Body of pancreas (tissue), 4 donors: ENCODE data around the gene PTPN5. TPM values are rescaled to one million over a fixed set of nuclear protein-coding genes. Genes with fewer than 3 reads are reported as not detected.

Experiments
- ATAC-seq: fragments of 150-250 bp; one replicate; pipeline ENCODE4 v1.9.1; 2016
- DNase-seq, 4 donors: peaks; one replicate each; pipeline ENCODE4 v3.0.0-alpha.2; 2019
- H3K27ac ChIP-seq, 4 donors: fragments of 200-600 bp; sonication (generic); 1 replicate in 3 of 4; 2 replicates in 1 of 4; pipeline versions ENCODE4 v1.5.1 to v1.6.1; 2016 to 2019; ENCODE audit warnings: mild to moderate bottlenecking in 1 of 4, mixed read lengths in 1 of 4, moderate library complexity in 1 of 4
- H3K27me3 ChIP-seq, 2 donors: fragments of 200-600 bp; sonication (generic); one replicate each; pipeline ENCODE4 v1.6.0; 2016; ENCODE audit warnings: mild to moderate bottlenecking in 1 of 2
- H3K36me3 ChIP-seq, 2 donors: fragments of 200-600 bp; sonication (generic); replicated peaks in 1 of 2; 2 replicates each; pipeline ENCODE4 v1.5.1; 2016; ENCODE audit warnings: low read depth in 2 of 2; ENCODE audit not compliant: insufficient read depth in 1 of 2
- H3K4me1 ChIP-seq: fragments of 200-600 bp; sonication (generic); one replicate; pipeline ENCODE4 v1.6.0; 2016
- H3K4me3 ChIP-seq, 2 donors: fragments of 200-600 bp; sonication (generic); 1 replicate in 1 of 2; 2 replicates in 1 of 2; pipeline ENCODE4 v1.5.1; 2016 to 2019
- H3K9me3 ChIP-seq, 3 donors: fragments of 200-600 bp; sonication (generic); 1 replicate in 2 of 3; 2 replicates in 1 of 3; pipeline ENCODE4 v1.5.1; 2016
- POLR2A ChIP-seq, 3 donors: fragments of 450-650 bp; IDR thresholded peaks; one replicate each; pipeline ENCODE4 v1.6.1; 2016; ENCODE audit warnings: antibody characterized with exemption in 3 of 3, mild to moderate bottlenecking in 2 of 3
- WGBS, 2 donors: methylation state at CpG; one replicate each; pipeline ENCODE4 v1.1.5; 2017; 5-methylcytosine and 5-hydroxymethylcytosine counted together
- intact Hi-C: fragments of 100-400 bp; cut with DNase I; formaldehyde crosslinking; loops from one replicate; pipeline ENCODE4 v1.15.1; 2023
- total RNA-seq, 2 donors: library from RNA; depleted of rRNA; stranded (reverse); fragments of >200 nt; gene quantifications; one replicate each; pipeline ENCODE4 v1.1.0, GENCODE V29; 2016
- TF ChIP-seq, protein P1 (sequence below), 7 experiments: fragments of 450-650 bp in 4 of 7; fragments of 200-600 bp in 3 of 7; sonication (generic) in 3 of 7; IDR thresholded peaks; one replicate each; pipeline ENCODE4 v1.5.1; 2016 to 2019; ENCODE audit warnings: antibody characterized with exemption in 7 of 7

The PTPN5 gene
- total RNA-seq, 2 donors from 2014 or later = 0.26 TPM; not detected in 1

DNA sequence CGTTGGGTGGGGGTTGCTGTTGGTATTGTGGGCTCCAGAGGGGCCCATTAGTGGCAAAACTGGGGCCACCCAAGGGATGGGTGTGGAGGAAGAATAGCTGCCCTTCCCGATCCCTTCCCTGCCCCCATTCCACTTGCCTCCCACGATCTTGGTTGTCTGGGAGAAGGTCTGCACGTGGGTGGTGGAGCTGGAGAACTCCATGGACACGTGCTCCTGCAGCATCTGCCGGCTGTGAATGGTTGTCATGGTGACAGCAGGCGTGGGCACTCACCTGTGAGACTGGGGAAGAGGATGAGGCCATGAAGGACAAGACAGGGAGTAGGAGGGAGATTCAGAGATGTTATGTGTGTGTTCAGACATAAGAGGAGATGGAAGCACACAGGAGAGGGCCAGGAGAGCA lies 67.6 kb downstream of the PTPN5 start:
- ATAC-seq (no peak), DNase-seq (peak in 3 of 4 donors; percentile 37 to 49 (median 48))
- intact Hi-C loops = no loop called here
- Histone ChIP-seq H3K9me3 (no peaks in the 10 kb centered on the region), H3K4me1 (peaks cover 14% of the 10 kb centered on the region), H3K36me3 (no peaks in the 10 kb centered on the region), H3K27ac (no peak overlapping the region), H3K27me3 (no peaks in the 10 kb centered on the region), H3K4me3 (no peak overlapping the region)
- no peak for TF ChIP-seq POLR2A (IDR thresholded peaks at IDR 0.05)
- TF ChIP-seq, protein P1, sequence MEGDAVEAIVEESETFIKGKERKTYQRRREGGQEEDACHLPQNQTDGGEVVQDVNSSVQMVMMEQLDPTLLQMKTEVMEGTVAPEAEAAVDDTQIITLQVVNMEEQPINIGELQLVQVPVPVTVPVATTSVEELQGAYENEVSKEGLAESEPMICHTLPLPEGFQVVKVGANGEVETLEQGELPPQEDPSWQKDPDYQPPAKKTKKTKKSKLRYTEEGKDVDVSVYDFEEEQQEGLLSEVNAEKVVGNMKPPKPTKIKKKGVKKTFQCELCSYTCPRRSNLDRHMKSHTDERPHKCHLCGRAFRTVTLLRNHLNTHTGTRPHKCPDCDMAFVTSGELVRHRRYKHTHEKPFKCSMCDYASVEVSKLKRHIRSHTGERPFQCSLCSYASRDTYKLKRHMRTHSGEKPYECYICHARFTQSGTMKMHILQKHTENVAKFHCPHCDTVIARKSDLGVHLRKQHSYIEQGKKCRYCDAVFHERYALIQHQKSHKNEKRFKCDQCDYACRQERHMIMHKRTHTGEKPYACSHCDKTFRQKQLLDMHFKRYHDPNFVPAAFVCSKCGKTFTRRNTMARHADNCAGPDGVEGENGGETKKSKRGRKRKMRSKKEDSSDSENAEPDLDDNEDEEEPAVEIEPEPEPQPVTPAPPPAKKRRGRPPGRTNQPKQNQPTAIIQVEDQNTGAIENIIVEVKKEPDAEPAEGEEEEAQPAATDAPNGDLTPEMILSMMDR (IDR thresholded peaks at IDR 0.05) = no peak
- WGBS, 2 donors = 53 to 55% methylated on average over 7 of the region's 7 CpGs

DNA sequence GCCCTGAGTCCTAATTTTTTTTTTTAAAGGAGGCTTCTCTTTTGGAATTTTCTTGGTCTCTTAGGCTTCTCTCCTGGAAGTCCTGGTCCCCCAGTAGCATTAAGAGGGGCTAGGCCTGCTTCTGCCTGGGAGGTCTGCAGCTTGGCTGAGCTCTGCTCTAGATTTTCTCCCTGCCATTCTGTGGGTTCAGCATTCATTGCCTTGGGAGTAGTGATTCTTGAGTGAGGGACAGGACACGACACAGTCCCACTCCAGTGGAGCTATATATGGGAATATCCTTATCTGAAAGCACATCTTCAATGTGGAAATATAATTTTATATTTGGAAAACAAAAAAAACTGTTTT lies 69.3 kb downstream of the PTPN5 start:
- ATAC-seq (no peak), DNase-seq (no peak)
- H3K4me3 ChIP-seq = no peak overlapping the region
- H3K4me1 ChIP-seq = peaks cover 8% of the 10 kb centered on the region
- H3K27ac ChIP-seq = no peak overlapping the region
- no peaks in the 10 kb centered on the region for H3K27me3 ChIP-seq
- TF ChIP-seq, protein P1 (IDR thresholded peaks at IDR 0.05) = peak in 1 of 7 experiments; percentile 4
- no peak for TF ChIP-seq POLR2A (IDR thresholded peaks at IDR 0.05)
- H3K9me3 ChIP-seq = no peaks in the 10 kb centered on the region
- WGBS, 2 donors = 87 to 94% methylated on average over 1 of the region's 1 CpG
- intact Hi-C loops = no loop called here
- no peaks in the 10 kb centered on the region for H3K36me3 ChIP-seq

DNA sequence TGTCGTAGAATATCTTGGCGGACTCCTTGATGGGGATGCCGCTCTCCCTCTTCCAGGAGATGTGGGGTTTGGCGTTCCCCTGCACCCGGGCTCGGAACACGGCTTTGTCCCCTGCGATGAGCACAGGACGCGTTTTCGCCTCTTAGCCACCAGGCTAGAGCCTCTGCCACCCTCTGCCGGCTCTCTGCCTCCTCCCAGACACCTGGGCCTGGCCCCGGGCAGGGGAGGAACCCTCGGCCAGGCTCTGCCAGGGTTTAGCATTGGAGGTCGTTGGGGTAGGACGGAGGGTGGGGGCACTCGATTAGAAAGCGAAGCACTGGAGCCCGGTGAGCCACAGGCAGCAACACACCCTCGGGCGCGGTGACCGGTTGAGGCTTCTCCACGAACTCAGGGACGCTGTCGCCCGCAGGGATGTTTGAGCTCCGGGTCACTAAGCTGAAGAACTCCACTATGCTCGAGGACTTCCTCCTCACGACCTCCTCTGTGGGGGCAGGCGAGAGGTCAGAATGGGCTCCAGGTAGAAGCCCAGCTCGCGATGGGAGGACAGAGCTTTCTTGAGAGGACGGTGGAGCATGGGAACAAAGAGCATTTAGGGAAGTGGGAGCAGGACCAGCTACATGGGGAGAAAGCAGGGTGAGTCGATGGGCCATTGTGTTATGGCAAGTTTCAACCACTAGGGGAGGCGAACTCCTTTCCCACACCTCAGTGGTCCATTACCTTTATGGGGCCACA lies 69.9 kb downstream of the PTPN5 start:
- peak overlapping the region; percentile 6 to 54 (median 16) for H3K27ac ChIP-seq
- peak overlapping the region; percentile 33 to 38 for H3K4me3 ChIP-seq
- DNase-seq (peak; percentile 41 to 62 (median 46)), ATAC-seq (peak; percentile 71)
- intact Hi-C loops = no loop called here
- H3K27me3 ChIP-seq = no peaks in the 10 kb centered on the region
- TF ChIP-seq POLR2A (IDR thresholded peaks at IDR 0.05) = no peak
- TF ChIP-seq, protein P1 (IDR thresholded peaks at IDR 0.05) = peak; percentile 47 to 85 (median 66)
- no peaks in the 10 kb centered on the region for H3K36me3 ChIP-seq
- peaks cover 7% of the 10 kb centered on the region for H3K4me1 ChIP-seq
- WGBS, 2 donors = 8 to 13% methylated on average over 15 to 36 of the region's 36 CpGs
- H3K9me3 ChIP-seq = no peaks in the 10 kb centered on the region

DNA sequence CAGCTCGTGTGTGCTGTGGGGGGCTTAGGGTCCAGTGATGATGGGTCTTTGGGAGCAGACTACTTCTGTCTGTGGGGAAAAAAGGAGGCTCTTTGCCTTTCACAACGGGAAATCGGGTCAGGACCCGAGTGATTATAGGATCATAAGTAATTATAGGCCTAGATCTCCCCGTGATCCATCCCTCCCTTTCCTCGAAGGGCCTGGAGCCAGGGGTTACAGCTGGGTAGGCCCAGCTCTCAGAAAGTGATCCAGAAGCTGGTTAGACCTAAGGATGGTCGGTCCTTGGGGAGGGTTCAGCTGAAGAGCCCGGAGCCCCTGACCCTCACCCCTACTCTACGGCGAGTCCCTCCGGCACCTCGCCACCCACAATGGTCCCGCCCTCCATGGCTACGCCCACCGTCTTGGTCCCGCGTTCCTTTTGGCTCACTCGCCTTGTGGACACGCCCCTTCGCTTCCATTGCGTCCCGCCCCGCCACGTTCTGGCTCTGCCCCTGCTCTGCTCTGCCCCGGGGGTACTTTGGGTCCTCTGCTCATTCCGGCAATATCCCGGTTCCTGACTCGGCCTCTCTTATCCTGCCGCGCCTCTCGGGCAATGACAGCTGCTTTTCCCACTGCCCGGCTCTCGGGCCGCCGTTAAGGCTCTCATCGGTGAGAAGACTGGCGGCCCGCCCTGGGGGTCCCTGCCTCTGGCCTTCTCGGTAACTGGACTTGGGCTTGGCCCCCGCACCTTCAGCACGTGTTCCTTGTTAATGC lies 70.6 kb downstream of the PTPN5 start:
- intact Hi-C loops = no loop called here
- 4 to 7% methylated on average over 27 to 41 of the region's 41 CpGs for WGBS, 2 donors
- peak overlapping the region in 3 of 4 donors; percentile 12 to 54 (median 21) for H3K27ac ChIP-seq
- ATAC-seq (peak; percentile 85), DNase-seq (peak; percentile 69 to 88 (median 82))
- no peaks in the 10 kb centered on the region for H3K36me3 ChIP-seq
- H3K4me3 ChIP-seq = peak overlapping the region; percentile 33 to 38
- TF ChIP-seq, protein P1 (IDR thresholded peaks at IDR 0.05) = no peak
- peak in 1 of 3 donors; percentile 34 for TF ChIP-seq POLR2A (IDR thresholded peaks at IDR 0.05)
- H3K4me1 ChIP-seq = peaks cover 7% of the 10 kb centered on the region
- no peaks in the 10 kb centered on the region for H3K27me3 ChIP-seq
- H3K9me3 ChIP-seq = no peaks in the 10 kb centered on the region
